MM.1S (cell line): ENCODE measurements around the gene HGD.
A peak's percentile ranks its signal among the peaks of the same experiment; 100 is the strongest.

Source experiments
- DNase-seq: peaks from one replicate; pipeline ENCODE4 v3.0.0-alpha.2; 2015
- H2AFZ ChIP-seq: fragments of 300-600 bp; sonication (generic); 2 replicates; pipeline ENCODE4 v1.6.0; 2016; ENCODE audit warnings: antibody characterized with exemption, low read length
- H3F3A ChIP-seq: fragments of 300-600 bp; sonication (generic); 2 replicates; pipeline ENCODE4 v1.6.1; 2016; ENCODE audit warnings: mild to moderate bottlenecking, antibody characterized with exemption, low read length, moderate library complexity, mixed read lengths; ENCODE audit not compliant: insufficient read depth
- H3K27ac ChIP-seq: fragments of 300-600 bp; sonication (generic); 2 replicates; pipeline ENCODE4 v1.5.1; 2016; ENCODE audit warnings: mild to moderate bottlenecking, low read length
- H3K27me3 ChIP-seq: fragments of 300-600 bp; sonication (generic); replicated peaks from 2 replicates; pipeline ENCODE4 v1.6.0; 2016; ENCODE audit warnings: low read length; ENCODE audit not compliant: insufficient read depth
- H3K36me3 ChIP-seq: fragments of 300-600 bp; sonication (generic); replicated peaks from 2 replicates; pipeline ENCODE4 v1.6.1; 2016; ENCODE audit warnings: mild to moderate bottlenecking, low read length, mixed read lengths; ENCODE audit not compliant: insufficient read depth
- H3K4me1 ChIP-seq: fragments of 300-600 bp; sonication (generic); 2 replicates; pipeline ENCODE4 v1.6.1; 2016; ENCODE audit warnings: low read length, mixed read lengths
- H3K4me2 ChIP-seq: fragments of 300-600 bp; sonication (generic); 2 replicates; pipeline ENCODE4 v1.6.0; 2016; ENCODE audit warnings: low read depth, low read length
- H3K4me3 ChIP-seq: fragments of 300-600 bp; sonication (generic); 2 replicates; pipeline ENCODE4 v1.5.1; 2016; ENCODE audit warnings: low read length, mixed read lengths
- H3K79me2 ChIP-seq: fragments of 300-600 bp; sonication (generic); 2 replicates; pipeline ENCODE4 v1.6.1; 2016; ENCODE audit warnings: mixed run types, low read length, mixed read lengths
- H3K9ac ChIP-seq: fragments of 300-600 bp; sonication (generic); 2 replicates; pipeline ENCODE4 v1.6.1; 2016; ENCODE audit warnings: low read length, mixed read lengths
- H3K9me2 ChIP-seq: fragments of 300-600 bp; sonication (generic); replicated peaks from 2 replicates; pipeline ENCODE4 v1.6.1; 2016; ENCODE audit warnings: mild to moderate bottlenecking, low read length, mixed read lengths; ENCODE audit not compliant: insufficient read depth
- H3K9me3 ChIP-seq: fragments of 300-600 bp; sonication (generic); replicated peaks from 2 replicates; pipeline ENCODE4 v1.6.1; 2016; ENCODE audit warnings: mild to moderate bottlenecking, low read length, mixed read lengths; ENCODE audit not compliant: insufficient read depth
- H4K20me1 ChIP-seq: fragments of 300-600 bp; sonication (generic); 2 replicates; pipeline ENCODE4 v1.6.1; 2016; ENCODE audit warnings: mild to moderate bottlenecking, low read length, moderate library complexity, mixed read lengths; ENCODE audit not compliant: insufficient read depth
- CTCF ChIP-seq: fragments of 300-600 bp; sonication (generic); IDR thresholded peaks from 2 replicates; pipeline ENCODE4 v1.5.1; 2016; ENCODE audit warnings: antibody characterized with exemption, low read length, mixed read lengths
- EZH2 ChIP-seq: fragments of 300-600 bp; sonication (generic); optimal IDR thresholded peaks from 2 replicates; pipeline ENCODE3; 2017; ENCODE audit warnings: low read depth, mild to moderate bottlenecking, antibody characterized with exemption, low read length, mixed read lengths
- EZH2phosphoT487 ChIP-seq: fragments of 300-600 bp; sonication (generic); IDR thresholded peaks from 2 replicates; pipeline ENCODE4 v1.6.1; 2018; ENCODE audit warnings: antibody characterized with exemption, low read length

The HGD gene

GRCh38 chr3:120599211-120599610, 82.8 kb downstream of the HGD start:
- Histone ChIP-seq H3K27ac (no peak overlapping the region), H3K4me3 (no peak overlapping the region), H3F3A (peaks cover 15% of the 10 kb centered on the region), H3K79me2 (peaks cover 41% of the 10 kb centered on the region), H3K9ac (no peak overlapping the region), H2AFZ (no peak overlapping the region), H3K9me2 (no peaks in the 10 kb centered on the region), H3K27me3 (no peaks in the 10 kb centered on the region), H3K4me1 (peaks cover 14% of the 10 kb centered on the region; the same call in 1 of the 2 replicates), H3K9me3 (no peaks in the 10 kb centered on the region), H3K36me3 (peaks cover 6% of the 10 kb centered on the region; the same call in 1 of the 2 replicates), H3K4me2 (no peak overlapping the region), H4K20me1 (no peaks in the 10 kb centered on the region)
- TF ChIP-seq EZH2phosphoT487 (no peak), CTCF (no peak), EZH2 (no peak)
- no peak for DNase-seq

GRCh38 chr3:120597445-120598049, 84.5 kb downstream of the HGD start:
- peak overlapping the region; percentile 64; the same call in 1 of the 2 replicates for H3K27ac ChIP-seq
- peaks cover 6% of the 10 kb centered on the region; the same call in 1 of the 2 replicates for H3K36me3 ChIP-seq

GRCh38 chr3:120596853-120597223, 85.2 kb downstream of the HGD start:
- Histone ChIP-seq H3K9me3 (no peaks in the 10 kb centered on the region), H3K36me3 (peaks cover 6% of the 10 kb centered on the region; the same call in 1 of the 2 replicates), H2AFZ (peak overlapping the region; percentile 97; the same call in 1 of the 2 replicates), H4K20me1 (no peaks in the 10 kb centered on the region), H3F3A (peaks cover 15% of the 10 kb centered on the region), H3K9ac (peak overlapping the region; percentile 98), H3K9me2 (no peaks in the 10 kb centered on the region), H3K79me2 (peaks cover 41% of the 10 kb centered on the region), H3K27me3 (no peaks in the 10 kb centered on the region), H3K27ac (peak overlapping the region; percentile 84; the same call in 1 of the 2 replicates), H3K4me2 (peak overlapping the region; percentile 90), H3K4me1 (peaks cover 14% of the 10 kb centered on the region; the same call in 1 of the 2 replicates), H3K4me3 (peak overlapping the region; percentile 83)
- TF ChIP-seq EZH2 (no peak), EZH2phosphoT487 (no peak), CTCF (no peak)
- no peak for DNase-seq

More at GRCh38 chr3:120597445-120598049, 84.5 kb downstream of the HGD start:
- Histone ChIP-seq H3K9me2 (no peaks in the 10 kb centered on the region), H3K4me2 (peak overlapping the region; percentile 51), H2AFZ (no peak overlapping the region), H3K9ac (peak overlapping the region; percentile 26; the same call in 1 of the 2 replicates), H3K27me3 (no peaks in the 10 kb centered on the region), H3K79me2 (peaks cover 41% of the 10 kb centered on the region), H3K4me3 (peak overlapping the region; percentile 58), H3K9me3 (no peaks in the 10 kb centered on the region), H4K20me1 (no peaks in the 10 kb centered on the region), H3K4me1 (peaks cover 14% of the 10 kb centered on the region; the same call in 1 of the 2 replicates), H3F3A (peaks cover 15% of the 10 kb centered on the region)
- TF ChIP-seq EZH2 (no peak), CTCF (no peak)
- peak; percentile 83 for DNase-seq
